GM12891 (cell line): ENCODE measurements around the gene CXCR4.
A peak's percentile ranks its signal among the peaks of the same experiment; 100 is the strongest.

ENCODE experiments used
- DNase-seq: peaks from one replicate; pipeline ENCODE4 v3.0.0; 2011; ENCODE audit warnings: low spot score; ENCODE audit not compliant: insufficient read length
- FAIRE-seq: peaks from 2 replicates; lab custom pipeline; 2011; peaks lifted over from hg19 to GRCh38; lab: Jason Lieb, UNC
- PAX5 ChIP-seq: IDR thresholded peaks from 2 replicates; pipeline ENCODE4 v1.6.1; 2011; ENCODE audit warnings: low read length, moderate library complexity, mild to moderate bottlenecking; ENCODE audit not compliant: insufficient read depth, severe bottlenecking
- POLR2A ChIP-seq: IDR thresholded peaks from 2 replicates; pipeline ENCODE4 v1.6.1; 2011; ENCODE audit warnings: low read depth, low read length, control low read depth
- POLR2AphosphoS5 ChIP-seq: IDR thresholded peaks from 2 replicates; pipeline ENCODE4 v1.6.1; 2011; ENCODE audit warnings: low read depth, low read length, control low read depth
- POU2F2 ChIP-seq: IDR thresholded peaks from 2 replicates; pipeline ENCODE4 v1.6.1; 2011; ENCODE audit warnings: low read depth, mild to moderate bottlenecking, control low read depth, low read length, moderate library complexity
- SPI1 ChIP-seq: IDR thresholded peaks from 2 replicates; pipeline ENCODE4 v1.6.1; 2011; ENCODE audit warnings: low read depth, low read length, control low read depth
- TAF1 ChIP-seq: IDR thresholded peaks from 2 replicates; pipeline ENCODE4 v1.6.1; 2011; ENCODE audit warnings: low read depth, low read length, control low read depth

CXCR4 gene

DNA sequence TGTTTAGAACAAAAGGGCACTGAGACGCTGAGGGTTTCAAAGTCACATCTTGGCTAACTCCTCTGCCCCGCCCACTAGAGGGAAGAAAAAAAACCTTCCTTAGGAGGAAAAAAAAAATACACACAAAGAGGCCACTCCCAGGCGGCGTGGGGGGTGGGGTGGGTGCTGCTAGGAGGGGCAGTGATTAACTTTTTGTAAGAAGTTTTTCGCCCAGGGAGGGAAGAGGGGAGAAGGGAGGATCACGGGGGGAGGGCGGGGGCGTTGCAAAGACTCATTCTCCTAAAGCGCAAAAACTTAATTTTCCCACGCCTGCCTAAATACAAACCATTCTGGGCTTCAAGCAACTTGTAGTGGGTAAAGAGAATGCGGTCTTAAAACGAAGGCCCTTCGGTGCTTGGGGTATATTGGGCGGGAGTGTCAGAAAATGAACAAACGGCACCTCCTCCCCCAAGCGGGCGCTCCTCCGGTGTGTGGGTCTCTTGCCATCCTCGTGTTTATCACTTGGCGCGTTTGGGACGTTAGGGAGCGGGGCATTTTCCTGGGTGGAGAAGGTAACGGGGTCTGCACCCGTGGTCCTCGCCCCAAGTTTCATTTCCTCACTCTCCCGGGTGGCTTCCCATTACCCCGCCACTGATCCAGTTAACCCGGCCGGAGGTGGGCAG lies 1.7 kb downstream of the CXCR4 start:
- peak; percentile 55 for FAIRE-seq
- DNase-seq, result no peak
- TF ChIP-seq PAX5 (no peak), POLR2A (0 out of 2 replicates have a peak, but pooled peaks have one; percentile 3), POU2F2 (no peak), SPI1 (peak; percentile 61), TAF1 (no peak), POLR2AphosphoS5 (no peak)

DNA sequence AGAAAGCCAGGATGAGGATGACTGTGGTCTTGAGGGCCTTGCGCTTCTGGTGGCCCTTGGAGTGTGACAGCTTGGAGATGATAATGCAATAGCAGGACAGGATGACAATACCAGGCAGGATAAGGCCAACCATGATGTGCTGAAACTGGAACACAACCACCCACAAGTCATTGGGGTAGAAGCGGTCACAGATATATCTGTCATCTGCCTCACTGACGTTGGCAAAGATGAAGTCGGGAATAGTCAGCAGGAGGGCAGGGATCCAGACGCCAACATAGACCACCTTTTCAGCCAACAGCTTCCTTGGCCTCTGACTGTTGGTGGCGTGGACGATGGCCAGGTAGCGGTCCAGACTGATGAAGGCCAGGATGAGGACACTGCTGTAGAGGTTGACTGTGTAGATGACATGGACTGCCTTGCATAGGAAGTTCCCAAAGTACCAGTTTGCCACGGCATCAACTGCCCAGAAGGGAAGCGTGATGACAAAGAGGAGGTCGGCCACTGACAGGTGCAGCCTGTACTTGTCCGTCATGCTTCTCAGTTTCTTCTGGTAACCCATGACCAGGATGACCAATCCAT lies 2.7 kb downstream of the CXCR4 start:
- no peak for DNase-seq
- FAIRE-seq, result peak; percentile 71
- no peak for TF ChIP-seq TAF1
- TF ChIP-seq PAX5, result no peak
- TF ChIP-seq POLR2AphosphoS5, result peak; percentile 69; the same call in 1 of the 2 replicates
- no peak for TF ChIP-seq SPI1

DNA sequence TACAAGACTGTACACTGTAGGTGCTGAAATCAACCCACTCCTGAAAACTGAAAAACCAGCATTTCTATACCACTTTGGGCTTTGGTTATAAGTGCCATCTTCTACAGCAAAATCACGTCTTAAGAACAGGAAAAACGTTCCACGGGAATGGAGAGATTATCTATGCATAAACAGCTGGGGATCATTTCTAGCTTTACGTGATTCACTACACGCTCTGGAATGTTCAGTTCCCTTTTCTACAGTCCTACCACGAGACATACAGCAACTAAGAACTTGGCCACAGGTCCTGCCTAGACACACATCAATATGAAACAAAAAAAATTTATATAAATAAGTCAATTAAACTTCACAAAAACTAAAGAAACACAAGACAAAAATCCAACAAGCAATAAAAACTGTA lies 3.6 kb downstream of the CXCR4 start:
- TF ChIP-seq POLR2A, result no peak
- peak; percentile 41; the same call in 1 of the 2 replicates for TF ChIP-seq SPI1
- DNase-seq, result no peak
- FAIRE-seq, result no peak

DNA sequence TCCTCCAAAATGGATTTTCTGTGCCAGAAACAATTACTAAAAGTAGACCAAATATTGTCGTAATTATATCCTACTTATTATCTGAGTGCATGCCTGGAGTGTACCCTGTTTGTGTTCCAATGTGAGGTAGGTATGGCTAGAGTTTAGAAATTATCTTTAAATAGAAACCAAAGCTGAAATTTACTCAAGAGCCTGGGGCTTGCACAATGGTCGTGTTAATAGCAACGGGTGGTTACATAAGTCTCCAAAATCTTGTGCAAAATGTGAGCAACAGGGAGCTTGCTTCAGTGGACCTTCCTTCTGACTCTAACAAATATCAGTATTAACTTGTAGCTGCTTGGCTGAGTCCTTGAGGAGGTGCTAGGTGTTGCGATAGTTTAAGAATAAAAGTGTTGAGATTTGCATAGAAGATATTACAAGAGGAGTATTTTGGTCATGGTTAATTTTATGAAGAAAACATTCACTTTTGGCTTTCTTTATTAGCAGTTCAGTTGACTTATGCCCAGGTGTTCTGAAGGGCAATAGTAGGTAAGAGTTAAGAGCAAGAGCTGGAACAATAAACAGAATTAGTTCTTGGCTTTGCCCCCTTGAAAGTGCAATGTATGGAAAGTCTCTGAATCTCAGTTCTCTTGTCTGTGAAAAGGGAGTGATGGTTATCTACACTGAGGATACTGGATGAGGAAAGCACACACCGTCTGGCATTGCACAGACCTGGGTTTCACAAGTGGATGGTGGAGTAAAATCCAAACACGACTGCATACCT lies 4.6 kb downstream of the CXCR4 start:
- DNase-seq (no peak), FAIRE-seq (no peak)
- TF ChIP-seq PAX5 (no peak), POLR2AphosphoS5 (peak; percentile 70; the same call in 1 of the 2 replicates), TAF1 (no peak)

DNA sequence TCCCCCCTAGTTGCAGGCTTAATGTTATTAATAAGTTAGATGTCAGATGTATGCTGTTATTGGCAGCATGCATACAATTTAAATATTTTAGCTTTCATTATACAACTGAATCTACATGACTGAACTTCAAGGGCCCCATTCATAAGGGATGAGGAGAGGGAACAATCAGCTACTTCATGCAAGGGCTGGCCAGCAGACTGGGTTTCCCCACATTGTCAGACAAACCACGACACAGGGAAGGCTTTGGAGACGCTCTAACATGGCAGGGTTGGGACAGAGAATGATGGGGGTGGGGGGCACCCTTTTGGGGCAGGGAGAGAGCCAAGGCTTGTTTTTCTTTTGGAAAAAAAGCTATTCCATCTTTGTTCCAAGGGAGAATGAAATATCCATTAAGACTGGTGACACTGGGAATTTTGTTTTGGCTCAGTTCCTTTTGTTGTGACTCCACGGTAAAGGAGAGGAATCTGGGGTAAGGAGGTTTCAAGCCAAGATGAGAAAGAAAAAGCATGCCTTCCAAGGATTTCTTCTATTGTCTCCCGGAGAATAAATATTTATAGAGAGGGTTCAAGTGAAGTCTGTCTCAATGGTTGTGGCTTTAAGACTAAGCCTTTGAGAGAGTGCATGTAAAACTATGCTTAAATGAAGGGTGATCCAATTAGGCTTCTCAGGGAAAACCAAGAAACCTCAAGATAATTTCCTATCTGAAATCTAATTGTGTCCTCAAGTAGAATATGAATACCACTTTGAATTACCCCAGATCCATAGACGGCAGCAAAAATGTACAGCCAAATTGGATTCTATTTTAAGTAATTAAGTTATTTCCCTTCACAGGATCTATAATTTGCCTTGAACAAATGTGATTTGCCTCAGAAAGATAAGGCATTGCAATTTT lies 5.4 kb downstream of the CXCR4 start:
- DNase-seq (no peak), FAIRE-seq (no peak)
- TF ChIP-seq POLR2AphosphoS5 (no peak; the same call in 1 of the 2 replicates), PAX5 (no peak), TAF1 (no peak), POU2F2 (no peak)

DNA sequence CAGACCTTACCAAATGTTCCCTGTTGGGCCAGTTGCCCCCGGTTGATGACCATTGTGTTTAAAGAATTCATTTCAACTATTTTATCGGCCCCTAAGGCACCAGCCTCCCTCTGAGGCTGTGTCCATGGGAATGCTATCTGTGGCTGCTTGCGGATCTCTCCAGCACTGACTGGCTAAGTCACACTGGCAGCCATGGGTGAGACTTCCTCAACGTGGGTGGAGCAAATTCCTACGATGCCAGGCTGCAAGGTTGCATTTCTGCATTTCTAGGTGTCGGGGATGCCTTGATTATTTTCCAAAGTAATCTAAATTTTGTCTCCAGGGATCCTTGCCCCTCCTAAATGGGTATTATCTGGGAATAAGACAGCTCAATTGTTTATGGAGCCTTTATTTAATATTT lies 6.2 kb downstream of the CXCR4 start:
- TF ChIP-seq SPI1, result no peak
- TF ChIP-seq PAX5, result no peak
- no peak for TF ChIP-seq TAF1
- no peak for TF ChIP-seq POLR2A
- TF ChIP-seq POLR2AphosphoS5, result no peak
- TF ChIP-seq POU2F2, result no peak
- DNase-seq (no peak), FAIRE-seq (no peak)

DNA sequence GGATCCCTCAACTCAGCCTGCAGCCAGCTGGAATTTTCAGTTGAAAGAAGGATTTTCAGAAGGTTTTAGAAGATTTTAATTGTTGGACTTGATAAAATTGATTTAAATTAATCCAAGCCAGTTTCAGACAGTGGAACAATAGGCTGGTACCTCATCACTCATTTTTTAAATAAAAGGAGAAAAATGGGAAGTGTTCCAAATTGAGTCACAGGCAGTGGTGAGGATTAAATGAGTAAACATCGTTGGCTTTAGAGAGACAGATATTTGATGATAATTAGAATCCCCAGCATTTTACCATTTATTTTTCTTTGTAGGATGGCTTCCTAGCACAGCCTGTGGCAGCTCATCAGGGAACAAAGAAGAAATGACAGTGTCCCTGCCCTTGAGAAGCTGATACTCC lies 7.4 kb downstream of the CXCR4 start:
- no peak for DNase-seq
- FAIRE-seq, result no peak
- TF ChIP-seq SPI1, result peak; percentile 41; the same call in 1 of the 2 replicates
- no peak for TF ChIP-seq POLR2AphosphoS5

DNA sequence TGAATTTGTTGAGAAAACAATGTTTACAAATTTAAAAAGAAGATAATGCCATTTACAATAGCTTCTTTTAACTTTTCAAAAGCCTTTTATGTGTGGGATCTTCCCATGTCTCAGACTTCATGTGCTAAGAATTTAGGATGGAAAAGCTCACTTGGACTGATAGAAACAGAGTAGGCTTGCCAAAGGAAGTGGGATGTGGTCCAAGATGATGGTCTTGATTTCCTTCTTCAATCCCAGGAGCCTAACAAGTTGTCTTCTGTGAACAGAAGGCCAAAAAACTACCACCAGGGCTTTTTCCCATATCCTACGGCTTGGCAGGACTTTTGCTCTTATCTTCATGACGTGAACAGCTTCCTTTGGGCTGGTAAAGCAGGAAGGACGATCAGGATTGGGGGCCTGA lies 9.5 kb downstream of the CXCR4 start:
- TF ChIP-seq SPI1, result no peak
- TF ChIP-seq POU2F2, result no peak
- TF ChIP-seq POLR2A, result no peak
- no peak for TF ChIP-seq TAF1
- TF ChIP-seq POLR2AphosphoS5, result no peak
- TF ChIP-seq PAX5, result no peak
- DNase-seq (no peak), FAIRE-seq (no peak)

DNA sequence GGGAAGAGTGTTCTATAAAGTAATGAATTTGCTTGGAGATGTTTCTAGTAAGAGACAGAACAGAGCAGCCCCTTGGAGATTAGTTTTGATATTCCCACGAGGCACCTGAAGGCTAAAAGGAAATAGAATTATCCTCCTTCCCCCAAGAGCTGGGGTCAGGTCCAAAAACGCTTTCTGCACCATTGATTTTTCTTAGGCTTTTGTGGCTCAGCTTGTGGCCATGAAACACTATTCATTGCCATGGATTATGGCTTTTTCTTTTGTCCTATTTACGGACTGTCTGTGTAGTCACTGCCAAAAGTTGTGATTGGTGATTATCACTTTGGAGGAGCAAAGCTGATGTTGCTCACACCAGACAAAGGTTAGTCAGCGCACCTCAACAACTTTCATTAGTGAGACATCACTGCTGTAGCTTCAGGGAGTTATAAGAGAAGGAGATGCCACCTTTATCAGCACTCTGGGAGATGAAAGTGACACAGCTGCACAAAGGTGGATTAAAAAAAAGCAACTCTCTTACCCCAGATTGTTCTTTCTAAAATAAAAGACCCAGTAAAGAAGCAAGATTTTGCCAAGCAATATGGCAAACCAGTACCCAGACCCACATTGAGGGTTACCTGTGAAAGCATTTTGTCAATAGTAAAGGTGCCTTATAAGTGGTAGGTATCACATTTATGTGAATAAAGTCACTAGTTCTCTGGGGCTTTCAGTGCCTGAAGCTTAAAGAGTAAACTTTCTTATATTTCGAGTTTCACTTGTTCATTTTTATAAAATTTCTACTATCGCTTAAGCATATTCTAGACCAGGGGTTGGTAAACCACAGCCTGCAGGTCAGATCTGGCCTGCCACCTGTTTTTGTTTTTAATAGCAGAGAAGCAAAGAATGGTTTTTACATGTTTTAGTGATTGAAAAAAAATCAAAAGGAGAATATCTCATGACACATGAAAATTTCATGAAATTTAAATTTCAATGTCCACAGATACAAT lies 10.6 kb downstream of the CXCR4 start:
- no peak for TF ChIP-seq TAF1
- no peak for TF ChIP-seq POLR2AphosphoS5
- TF ChIP-seq PAX5, result no peak
- no peak for TF ChIP-seq POLR2A
- TF ChIP-seq SPI1, result no peak
- peak; percentile 51 for FAIRE-seq
- DNase-seq, result no peak
